GM19240 (cell line): ENCODE results near the gene SPOPL.
"Not testable (repeated sequence)": the region's sequence is repeated elsewhere in the genome, so short reads cannot be mapped to it uniquely, and the experiment has no call there.

ENCODE experiments used
- DNase-seq: peaks from one replicate; pipeline ENCODE4 v3.0.0; 2011; ENCODE audit warnings: low spot score; ENCODE audit not compliant: insufficient read length

The SPOPL gene

GRCh38 chr2:138523018-138523672 is 21.6 kb downstream of the SPOPL start:
- not testable (repeated sequence) for DNase-seq

- not testable (repeated sequence) for DNase-seq
Measured at GRCh38 chr2:138523673-138524042, 22.1 kb downstream of the SPOPL start.

- not testable (repeated sequence) for DNase-seq
Measured at GRCh38 chr2:138524353-138524752, 22.8 kb downstream of the SPOPL start.

GRCh38 chr2:138531913-138532312 is 30.3 kb downstream of the SPOPL start:
- DNase-seq: no peak

GRCh38 chr2:138534791-138535190 is 33.2 kb downstream of the SPOPL start:
- no peak for DNase-seq

GRCh38 chr2:138536302-138536701 is 34.7 kb downstream of the SPOPL start:
- no peak for DNase-seq

GRCh38 chr2:138536740-138537139 is 35.2 kb downstream of the SPOPL start:
- DNase-seq: no peak

GRCh38 chr2:138537170-138537915 is 35.8 kb downstream of the SPOPL start:
- no peak for DNase-seq

GRCh38 chr2:138544206-138544605 is 42.6 kb downstream of the SPOPL start:
- not testable (repeated sequence) for DNase-seq

GRCh38 chr2:138548796-138549195 is 47.2 kb downstream of the SPOPL start:
- no peak for DNase-seq

- DNase-seq: no peak
Measured at GRCh38 chr2:138550172-138550571, 48.6 kb downstream of the SPOPL start.

GRCh38 chr2:138550670-138551287 is 49.2 kb downstream of the SPOPL start:
- DNase-seq: no peak

- no peak for DNase-seq
Measured at GRCh38 chr2:138554123-138554522, 52.6 kb downstream of the SPOPL start.

- DNase-seq: no peak
Measured at GRCh38 chr2:138559641-138560040, 58.1 kb downstream of the SPOPL start.

- DNase-seq: no peak
Measured at GRCh38 chr2:138564586-138565229, 63.1 kb downstream of the SPOPL start.

GRCh38 chr2:138565230-138565598 is 63.6 kb downstream of the SPOPL start:
- DNase-seq: no peak

GRCh38 chr2:138572318-138572717 is 70.7 kb downstream of the SPOPL start:
- DNase-seq: no peak

- no peak for DNase-seq
Measured at GRCh38 chr2:138577066-138577465, 75.5 kb downstream of the SPOPL start.

GRCh38 chr2:138579556-138579955 is 78.0 kb downstream of the SPOPL start:
- no peak for DNase-seq

- DNase-seq: no peak
Measured at GRCh38 chr2:138581909-138582308, 80.3 kb downstream of the SPOPL start.

GRCh38 chr2:138589663-138590062 is 88.1 kb downstream of the SPOPL start:
- DNase-seq: no peak

- no peak for DNase-seq
Measured at GRCh38 chr2:138596403-138596802, 94.8 kb downstream of the SPOPL start.
